H1 (cell line): Measurements from ENCODE around the gene NFIC.

Experiments
- ATF3 ChIP-seq: IDR thresholded peaks from 2 replicates; pipeline ENCODE4 v1.6.1; 2011; ENCODE audit warnings: low read depth, mild to moderate bottlenecking, low read length; ENCODE audit not compliant: insufficient read depth
- CHD7 ChIP-seq: fragments of 300-600 bp; sonication (generic); IDR thresholded peaks from 2 replicates; pipeline ENCODE4 v1.7.1; 2012; ENCODE audit warnings: low read length, moderate library complexity, mild to moderate bottlenecking, inconsistent platforms; ENCODE audit not compliant: insufficient replicate concordance
- CREB1 ChIP-seq: IDR thresholded peaks from 2 replicates; pipeline ENCODE4 v1.6.1; 2012; ENCODE audit warnings: inconsistent platforms

- peak; percentile 68 for TF ChIP-seq ATF3
- TF ChIP-seq CHD7, result no peak
- peak; percentile 56 for TF ChIP-seq CREB1
Observed at GRCh38 chr19:3434630-3435553, 68.5 kb downstream of the NFIC start.
